HepG2 (cell line): ENCODE results near the gene RRP12. TPM values are rescaled to one million over a fixed set of nuclear protein-coding genes. Genes with fewer than 3 reads are reported as not detected.

Experiments
- ARNT ChIP-seq: fragments of 450-650 bp; IDR thresholded peaks from 2 replicates; pipeline ENCODE4 v1.6.1; 2017
- ATAD3A ChIP-seq: sonication (generic); formaldehyde crosslinking; IDR thresholded peaks from 2 replicates; pipeline ENCODE4 v1.4.0; 2020; ENCODE audit warnings: missing genetic modification reagents
- MIER3 ChIP-seq: IDR thresholded peaks from 2 replicates; pipeline ENCODE4 v1.6.1; 2016; ENCODE audit warnings: missing compliant biosample characterization, borderline replicate concordance
- MNT ChIP-seq: fragments of 450-650 bp; IDR thresholded peaks from 2 replicates; pipeline ENCODE4 v1.6.1; 2016
- MTERF4 ChIP-seq: sonication (generic); formaldehyde crosslinking; IDR thresholded peaks from 2 replicates; pipeline ENCODE4 v1.8.0; 2023; ENCODE audit warnings: mild to moderate bottlenecking, missing genetic modification reagents
- PPARG ChIP-seq: conservative IDR thresholded peaks from 2 replicates; pipeline ENCODE4 v1.6.1; 2016; ENCODE audit warnings: missing biosample characterization, missing genetic modification reagents
- RBAK ChIP-seq: sonication (generic); formaldehyde crosslinking; IDR thresholded peaks from 2 replicates; pipeline ENCODE4 v1.5.1; 2020; ENCODE audit warnings: mild to moderate bottlenecking, missing genetic modification reagents
- REST ChIP-seq, 2 experiments: IDR thresholded peaks; 2 replicates each; pipeline ENCODE4 v1.6.1; 2011 to 2012; ENCODE audit warnings: low read length in 2 of 2, borderline replicate concordance in 1 of 2, low read depth in 1 of 2, mild to moderate bottlenecking in 1 of 2, moderate library complexity in 1 of 2
- RNF2 ChIP-seq: fragments of 450-650 bp; conservative IDR thresholded peaks from 2 replicates; pipeline ENCODE4 v1.6.1; 2016; ENCODE audit warnings: low read depth
- SP140L ChIP-seq: sonication (generic); formaldehyde crosslinking; IDR thresholded peaks from 2 replicates; pipeline ENCODE4 v1.4.0; 2020; ENCODE audit warnings: missing genetic modification reagents, borderline replicate concordance
- SP5 ChIP-seq: IDR thresholded peaks from 2 replicates; pipeline ENCODE4 v1.6.1; 2016; ENCODE audit warnings: low read depth, borderline replicate concordance
- ZFP37 ChIP-seq: sonication (generic); formaldehyde crosslinking; IDR thresholded peaks from 2 replicates; pipeline ENCODE4 v1.4.0; 2020; ENCODE audit warnings: missing genetic modification reagents, borderline replicate concordance
- ZGPAT ChIP-seq: IDR thresholded peaks from 2 replicates; pipeline ENCODE4 v1.6.1; 2016; ENCODE audit warnings: mild to moderate bottlenecking
- ZNF24 ChIP-seq: fragments of 450-650 bp; IDR thresholded peaks from 2 replicates; pipeline ENCODE4 v1.6.1; 2017; ENCODE audit warnings: antibody characterized with exemption, mild to moderate bottlenecking
- ZNF530 ChIP-seq: sonication (generic); formaldehyde crosslinking; IDR thresholded peaks from 2 replicates; pipeline ENCODE4 v1.5.0; 2020; ENCODE audit warnings: low read depth, mild to moderate bottlenecking, missing genetic modification reagents
- ZNF567 ChIP-seq: sonication (generic); formaldehyde crosslinking; IDR thresholded peaks from 2 replicates; pipeline ENCODE4 v1.8.1; 2023; ENCODE audit warnings: mild to moderate bottlenecking, missing genetic modification reagents, borderline replicate concordance
- ZNF773 ChIP-seq: sonication (generic); formaldehyde crosslinking; IDR thresholded peaks from 2 replicates; pipeline ENCODE4 v1.4.0; 2020; ENCODE audit warnings: missing genetic modification reagents, borderline replicate concordance
- ZNF800 ChIP-seq: sonication (generic); formaldehyde crosslinking; IDR thresholded peaks from 2 replicates; pipeline ENCODE4 v1.4.0; 2020; ENCODE audit warnings: missing genetic modification reagents
- ZSCAN22 ChIP-seq: sonication (generic); formaldehyde crosslinking; IDR thresholded peaks from 2 replicates; pipeline ENCODE4 v1.4.0; 2020; ENCODE audit warnings: mild to moderate bottlenecking, missing genetic modification reagents
- polyA plus RNA-seq, 8 experiments: library from polyadenylated mRNA; depleted of rRNA in 3 of 8; stranded (reverse) in 7 of 8; unstranded in 1 of 8; fragments of >200 nt; fragmentation: Illumina TruSeq in 4 of 8; extraction: Trizol in 4 of 8; gene quantifications; 2 replicates each; pipeline versions ENCODE4 v1.2.1 to v1.2.3, GENCODE V29; 2011 to 2016; ENCODE audit warnings: low read depth in 4 of 8, missing spikeins in 1 of 8, mixed read lengths in 1 of 8; ENCODE audit not compliant: insufficient read depth in 1 of 8
- total RNA-seq, 5 experiments: library from RNA; depleted of rRNA; stranded (reverse); fragments of >200 nt; fragmentation: Illumina TruSeq; extraction: Trizol; gene quantifications; 2 replicates each; pipeline ENCODE4 v1.2.3, GENCODE V29; 2016; ENCODE audit warnings: low read depth in 1 of 5

The RRP12 gene
- total and polyA plus RNA-seq, 2 of the 13 experiments (the other 11 are each of a cell fraction or from before 2014, with no cell fraction given): 13.2 to 39.4 TPM

- TF ChIP-seq ZNF773 (CRISPR knock-in tag) (peak; percentile 31; the same call in 1 of the 2 replicates), ZNF800 (CRISPR knock-in tag) (no peak), MNT (peak; percentile 76), RBAK (CRISPR knock-in tag) (no peak), SP140L (CRISPR knock-in tag) (no peak), ZSCAN22 (CRISPR knock-in tag) (no peak), ZNF567 (CRISPR knock-in tag) (peak; percentile 92; the same call in 1 of the 2 replicates), MIER3 (no peak), ZNF530 (CRISPR knock-in tag) (no peak), ZGPAT (peak; percentile 95), PPARG (peak; percentile 63), MTERF4 (CRISPR knock-in tag) (peak; percentile 63; the same call in 1 of the 2 replicates), ATAD3A (CRISPR knock-in tag) (no peak), ARNT (no peak), REST (IDR thresholded peaks at IDR 0.05; ENCODE audit: borderline replicate concordance in 1 of 2, low read depth in 1 of 2, low read length in 2 of 2) (no peak), RNF2 (peak; percentile 79; the same call in 1 of the 2 replicates), ZFP37 (CRISPR knock-in tag) (no peak), ZNF24 (no peak), SP5 (no peak)
Measured at GRCh38 chr10:97334370-97335175, 66.6 kb downstream of the RRP12 start, which contains the start of gene FRAT2 (continued).
